ENCODE results near the gene DHCR24. TPM values are rescaled to one million over a fixed set of nuclear protein-coding genes. Genes with fewer than 3 reads are reported as not detected.

DHCR24 gene
- total and polyA plus RNA-seq, 2 of the 13 experiments (the other 11 are each of a cell fraction or from before 2014, with no cell fraction given): 374 to 448 TPM

DNA sequence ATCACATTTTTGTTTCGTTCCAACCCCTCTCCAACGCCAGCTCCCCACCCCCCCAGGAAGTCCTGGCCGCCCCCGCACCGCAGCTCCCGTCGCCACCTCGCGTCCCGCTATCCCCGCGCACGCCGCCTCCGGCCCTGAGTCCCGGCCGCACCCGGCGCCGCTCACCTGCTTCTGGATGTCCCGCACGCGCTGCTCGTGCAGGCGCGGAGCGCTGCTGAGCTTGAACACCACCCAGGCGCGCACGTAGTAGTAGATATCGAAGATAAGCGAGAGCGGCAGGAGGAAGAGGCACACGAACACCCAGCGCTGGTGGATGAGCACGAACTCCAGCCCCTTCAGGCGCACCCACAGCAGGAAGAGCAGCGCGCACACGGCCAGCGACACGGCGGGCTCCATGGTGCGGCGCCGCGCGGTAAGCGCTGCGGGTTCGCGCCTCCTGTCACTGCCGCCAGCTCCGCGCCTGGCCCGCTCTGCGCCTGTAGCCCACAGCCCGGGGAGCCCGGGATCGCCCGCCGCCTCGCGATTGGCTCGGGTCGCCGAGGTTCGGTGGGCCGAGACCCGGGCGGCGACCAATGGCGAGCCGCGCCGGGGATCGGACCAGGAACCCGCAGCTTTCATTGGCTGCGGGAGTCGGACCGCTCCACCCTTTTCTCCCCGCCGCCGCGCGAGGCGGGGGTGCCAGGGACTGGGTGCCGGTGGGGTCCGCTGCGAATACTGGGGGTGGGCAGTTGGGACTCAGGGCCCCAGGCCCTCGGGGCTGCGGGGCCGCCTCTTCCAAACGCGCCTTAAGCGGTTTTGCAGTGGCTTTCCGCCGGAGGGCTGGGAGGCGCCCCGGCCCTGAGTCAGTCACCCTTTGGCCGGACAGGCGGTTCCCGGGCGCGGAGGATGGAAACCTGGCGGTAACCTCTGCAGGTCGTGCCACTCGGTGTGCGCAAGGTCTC lies at the start of gene DHCR24 (continued):
- 0 out of 2 replicates have a peak, but pooled peaks have one; percentile 48 for TF ChIP-seq ZNF552 (CRISPR knock-in tag; IDR thresholded peaks at IDR 0.05; ENCODE audit: borderline replicate concordance)
- TF ChIP-seq ZNF674 (CRISPR knock-in tag; IDR thresholded peaks at IDR 0.05; ENCODE audit: low read depth): no peak
- peak; percentile 66 for TF ChIP-seq ZMAT3 (CRISPR knock-in tag; conservative IDR thresholded peaks at IDR 0.05)
- TF ChIP-seq ZNF230 (CRISPR knock-in tag; IDR thresholded peaks at IDR 0.05): no peak
- TF ChIP-seq, protein P1, sequence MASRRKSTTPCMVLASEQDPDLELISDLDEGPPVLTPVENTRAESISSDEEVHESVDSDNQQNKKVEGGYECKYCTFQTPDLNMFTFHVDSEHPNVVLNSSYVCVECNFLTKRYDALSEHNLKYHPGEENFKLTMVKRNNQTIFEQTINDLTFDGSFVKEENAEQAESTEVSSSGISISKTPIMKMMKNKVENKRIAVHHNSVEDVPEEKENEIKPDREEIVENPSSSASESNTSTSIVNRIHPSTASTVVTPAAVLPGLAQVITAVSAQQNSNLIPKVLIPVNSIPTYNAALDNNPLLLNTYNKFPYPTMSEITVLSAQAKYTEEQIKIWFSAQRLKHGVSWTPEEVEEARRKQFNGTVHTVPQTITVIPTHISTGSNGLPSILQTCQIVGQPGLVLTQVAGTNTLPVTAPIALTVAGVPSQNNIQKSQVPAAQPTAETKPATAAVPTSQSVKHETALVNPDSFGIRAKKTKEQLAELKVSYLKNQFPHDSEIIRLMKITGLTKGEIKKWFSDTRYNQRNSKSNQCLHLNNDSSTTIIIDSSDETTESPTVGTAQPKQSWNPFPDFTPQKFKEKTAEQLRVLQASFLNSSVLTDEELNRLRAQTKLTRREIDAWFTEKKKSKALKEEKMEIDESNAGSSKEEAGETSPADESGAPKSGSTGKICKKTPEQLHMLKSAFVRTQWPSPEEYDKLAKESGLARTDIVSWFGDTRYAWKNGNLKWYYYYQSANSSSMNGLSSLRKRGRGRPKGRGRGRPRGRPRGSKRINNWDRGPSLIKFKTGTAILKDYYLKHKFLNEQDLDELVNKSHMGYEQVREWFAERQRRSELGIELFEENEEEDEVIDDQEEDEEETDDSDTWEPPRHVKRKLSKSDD (CRISPR knock-in tag; IDR thresholded peaks at IDR 0.05; ENCODE audit: low read depth): peak; percentile 54; the same call in 1 of the 2 replicates
- no peak for TF ChIP-seq GFI1 (CRISPR knock-in tag; IDR thresholded peaks at IDR 0.05; ENCODE audit: borderline replicate concordance)
- no peak for TF ChIP-seq ZNF44 (CRISPR knock-in tag; IDR thresholded peaks at IDR 0.05)
- TF ChIP-seq, protein P2, sequence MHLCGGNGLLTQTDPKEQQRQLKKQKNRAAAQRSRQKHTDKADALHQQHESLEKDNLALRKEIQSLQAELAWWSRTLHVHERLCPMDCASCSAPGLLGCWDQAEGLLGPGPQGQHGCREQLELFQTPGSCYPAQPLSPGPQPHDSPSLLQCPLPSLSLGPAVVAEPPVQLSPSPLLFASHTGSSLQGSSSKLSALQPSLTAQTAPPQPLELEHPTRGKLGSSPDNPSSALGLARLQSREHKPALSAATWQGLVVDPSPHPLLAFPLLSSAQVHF (CRISPR knock-in tag; IDR thresholded peaks at IDR 0.05): no peak
- no peak for TF ChIP-seq FOXA3 (CRISPR knock-in tag; IDR thresholded peaks at IDR 0.05)
- TF ChIP-seq, protein P3, sequence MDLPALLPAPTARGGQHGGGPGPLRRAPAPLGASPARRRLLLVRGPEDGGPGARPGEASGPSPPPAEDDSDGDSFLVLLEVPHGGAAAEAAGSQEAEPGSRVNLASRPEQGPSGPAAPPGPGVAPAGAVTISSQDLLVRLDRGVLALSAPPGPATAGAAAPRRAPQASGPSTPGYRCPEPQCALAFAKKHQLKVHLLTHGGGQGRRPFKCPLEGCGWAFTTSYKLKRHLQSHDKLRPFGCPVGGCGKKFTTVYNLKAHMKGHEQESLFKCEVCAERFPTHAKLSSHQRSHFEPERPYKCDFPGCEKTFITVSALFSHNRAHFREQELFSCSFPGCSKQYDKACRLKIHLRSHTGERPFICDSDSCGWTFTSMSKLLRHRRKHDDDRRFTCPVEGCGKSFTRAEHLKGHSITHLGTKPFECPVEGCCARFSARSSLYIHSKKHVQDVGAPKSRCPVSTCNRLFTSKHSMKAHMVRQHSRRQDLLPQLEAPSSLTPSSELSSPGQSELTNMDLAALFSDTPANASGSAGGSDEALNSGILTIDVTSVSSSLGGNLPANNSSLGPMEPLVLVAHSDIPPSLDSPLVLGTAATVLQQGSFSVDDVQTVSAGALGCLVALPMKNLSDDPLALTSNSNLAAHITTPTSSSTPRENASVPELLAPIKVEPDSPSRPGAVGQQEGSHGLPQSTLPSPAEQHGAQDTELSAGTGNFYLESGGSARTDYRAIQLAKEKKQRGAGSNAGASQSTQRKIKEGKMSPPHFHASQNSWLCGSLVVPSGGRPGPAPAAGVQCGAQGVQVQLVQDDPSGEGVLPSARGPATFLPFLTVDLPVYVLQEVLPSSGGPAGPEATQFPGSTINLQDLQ (CRISPR knock-in tag; IDR thresholded peaks at IDR 0.05): peak; percentile 43; the same call in 1 of the 2 replicates
- no peak for TF ChIP-seq ZNF354B (CRISPR knock-in tag; IDR thresholded peaks at IDR 0.05)
- no peak for TF ChIP-seq TBP (CRISPR knock-in tag; IDR thresholded peaks at IDR 0.05)
- TF ChIP-seq, protein P4, sequence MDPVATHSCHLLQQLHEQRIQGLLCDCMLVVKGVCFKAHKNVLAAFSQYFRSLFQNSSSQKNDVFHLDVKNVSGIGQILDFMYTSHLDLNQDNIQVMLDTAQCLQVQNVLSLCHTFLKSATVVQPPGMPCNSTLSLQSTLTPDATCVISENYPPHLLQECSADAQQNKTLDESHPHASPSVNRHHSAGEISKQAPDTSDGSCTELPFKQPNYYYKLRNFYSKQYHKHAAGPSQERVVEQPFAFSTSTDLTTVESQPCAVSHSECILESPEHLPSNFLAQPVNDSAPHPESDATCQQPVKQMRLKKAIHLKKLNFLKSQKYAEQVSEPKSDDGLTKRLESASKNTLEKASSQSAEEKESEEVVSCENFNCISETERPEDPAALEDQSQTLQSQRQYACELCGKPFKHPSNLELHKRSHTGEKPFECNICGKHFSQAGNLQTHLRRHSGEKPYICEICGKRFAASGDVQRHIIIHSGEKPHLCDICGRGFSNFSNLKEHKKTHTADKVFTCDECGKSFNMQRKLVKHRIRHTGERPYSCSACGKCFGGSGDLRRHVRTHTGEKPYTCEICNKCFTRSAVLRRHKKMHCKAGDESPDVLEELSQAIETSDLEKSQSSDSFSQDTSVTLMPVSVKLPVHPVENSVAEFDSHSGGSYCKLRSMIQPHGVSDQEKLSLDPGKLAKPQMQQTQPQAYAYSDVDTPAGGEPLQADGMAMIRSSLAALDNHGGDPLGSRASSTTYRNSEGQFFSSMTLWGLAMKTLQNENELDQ (CRISPR knock-in tag; IDR thresholded peaks at IDR 0.05; ENCODE audit: borderline replicate concordance): no peak
- peak; percentile 17 for TF ChIP-seq KAT7 (CRISPR knock-in tag; IDR thresholded peaks at IDR 0.05; ENCODE audit: borderline replicate concordance)
- TF ChIP-seq SKI (IDR thresholded peaks at IDR 0.05; ENCODE audit: partially characterized antibody): no peak
- TF ChIP-seq NFYC (CRISPR knock-in tag; IDR thresholded peaks at IDR 0.05): peak; percentile 90
- TF ChIP-seq ZNF205 (CRISPR knock-in tag; IDR thresholded peaks at IDR 0.05): no peak
- TF ChIP-seq, protein P5, sequence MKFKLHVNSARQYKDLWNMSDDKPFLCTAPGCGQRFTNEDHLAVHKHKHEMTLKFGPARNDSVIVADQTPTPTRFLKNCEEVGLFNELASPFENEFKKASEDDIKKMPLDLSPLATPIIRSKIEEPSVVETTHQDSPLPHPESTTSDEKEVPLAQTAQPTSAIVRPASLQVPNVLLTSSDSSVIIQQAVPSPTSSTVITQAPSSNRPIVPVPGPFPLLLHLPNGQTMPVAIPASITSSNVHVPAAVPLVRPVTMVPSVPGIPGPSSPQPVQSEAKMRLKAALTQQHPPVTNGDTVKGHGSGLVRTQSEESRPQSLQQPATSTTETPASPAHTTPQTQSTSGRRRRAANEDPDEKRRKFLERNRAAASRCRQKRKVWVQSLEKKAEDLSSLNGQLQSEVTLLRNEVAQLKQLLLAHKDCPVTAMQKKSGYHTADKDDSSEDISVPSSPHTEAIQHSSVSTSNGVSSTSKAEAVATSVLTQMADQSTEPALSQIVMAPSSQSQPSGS (CRISPR knock-in tag; IDR thresholded peaks at IDR 0.05): peak; percentile 55; the same call in 1 of the 2 replicates

All from HepG2 (cell line).